HepG2 (cell line): ENCODE data around the gene LDLR. TPM values are rescaled to one million over a fixed set of nuclear protein-coding genes. Genes with fewer than 3 reads are reported as not detected.

Experiments used
- ARID4A ChIP-seq: sonication (generic); formaldehyde crosslinking; IDR thresholded peaks from 2 replicates; pipeline ENCODE4 v1.5.0; 2020; ENCODE audit warnings: mild to moderate bottlenecking, missing genetic modification reagents, borderline replicate concordance
- ATRX ChIP-seq: sonication (generic); formaldehyde crosslinking; IDR thresholded peaks from 2 replicates; pipeline ENCODE4 v1.4.0; 2020; ENCODE audit warnings: missing genetic modification reagents, borderline replicate concordance
- GTF3A ChIP-seq: sonication (generic); formaldehyde crosslinking; conservative IDR thresholded peaks from 2 replicates; pipeline ENCODE4 v1.4.0; 2020; ENCODE audit warnings: mild to moderate bottlenecking, missing genetic modification reagents
- HNF4G ChIP-seq, 2 experiments: sonication (generic) in 1 of 2; formaldehyde crosslinking in 1 of 2; IDR thresholded peaks; 2 replicates each; pipeline versions ENCODE4 v1.4.0 to v1.6.1; 2011 to 2020; ENCODE audit warnings: borderline replicate concordance in 2 of 2, low read depth in 2 of 2, mild to moderate bottlenecking in 2 of 2, low read length in 1 of 2, missing genetic modification reagents in 1 of 2, moderate library complexity in 1 of 2
- KDM3A ChIP-seq: IDR thresholded peaks from 2 replicates; pipeline ENCODE4 v1.6.1; 2018; ENCODE audit warnings: low read depth, missing compliant biosample characterization
- PHF20 ChIP-seq: sonication (generic); formaldehyde crosslinking; IDR thresholded peaks from 2 replicates; pipeline ENCODE4 v1.5.0; 2020; ENCODE audit warnings: mild to moderate bottlenecking, missing genetic modification reagents
- POLR2A ChIP-seq, 2 experiments: IDR thresholded peaks; 2 replicates each; pipeline ENCODE4 v1.6.1; 2011; ENCODE audit warnings: low read depth in 2 of 2, low read length in 2 of 2, mild to moderate bottlenecking in 1 of 2, moderate library complexity in 1 of 2; ENCODE audit not compliant: insufficient read depth in 1 of 2
- PRDM4 ChIP-seq: sonication (generic); formaldehyde crosslinking; IDR thresholded peaks from 2 replicates; pipeline ENCODE4 v1.9.0; 2021; ENCODE audit warnings: missing genetic modification reagents, borderline replicate concordance
- TIGD3 ChIP-seq: sonication (generic); formaldehyde crosslinking; IDR thresholded peaks from 2 replicates; pipeline ENCODE4 v1.5.1; 2020; ENCODE audit warnings: mild to moderate bottlenecking, missing genetic modification reagents, borderline replicate concordance
- ZFP36 ChIP-seq: fragments of 150-350 bp; IDR thresholded peaks from 2 replicates; pipeline ENCODE4 v1.6.1; 2018; ENCODE audit warnings: borderline replicate concordance, low read length, low read depth; ENCODE audit not compliant: partially characterized antibody
- ZNF18 ChIP-seq: sonication (generic); formaldehyde crosslinking; IDR thresholded peaks from 2 replicates; pipeline ENCODE4 v1.8.0; 2022; ENCODE audit warnings: mild to moderate bottlenecking, missing genetic modification reagents; ENCODE audit not compliant: insufficient replicate concordance
- ZNF337 ChIP-seq: sonication (generic); formaldehyde crosslinking; IDR thresholded peaks from 2 replicates; pipeline ENCODE4 v1.5.1; 2020; ENCODE audit warnings: missing genetic modification reagents, low read depth, mild to moderate bottlenecking, borderline replicate concordance
- ZNF343 ChIP-seq: sonication (generic); formaldehyde crosslinking; IDR thresholded peaks from 2 replicates; pipeline ENCODE4 v1.4.0; 2020; ENCODE audit warnings: mild to moderate bottlenecking, missing genetic modification reagents
- ZNF703 ChIP-seq: sonication (generic); formaldehyde crosslinking; IDR thresholded peaks from 2 replicates; pipeline ENCODE4 v1.5.1; 2020; ENCODE audit warnings: missing genetic modification reagents, mild to moderate bottlenecking, moderate library complexity, borderline replicate concordance
- polyA plus RNA-seq, 8 experiments: library from polyadenylated mRNA; depleted of rRNA in 3 of 8; stranded (reverse) in 7 of 8; unstranded in 1 of 8; fragments of >200 nt; fragmentation: Illumina TruSeq in 4 of 8; extraction: Trizol in 4 of 8; gene quantifications; 2 replicates each; pipeline versions ENCODE4 v1.2.1 to v1.2.3, GENCODE V29; 2011 to 2016; ENCODE audit warnings: low read depth in 4 of 8, missing spikeins in 1 of 8, mixed read lengths in 1 of 8; ENCODE audit not compliant: insufficient read depth in 1 of 8
- total RNA-seq, 5 experiments: library from RNA; depleted of rRNA; stranded (reverse); fragments of >200 nt; fragmentation: Illumina TruSeq; extraction: Trizol; gene quantifications; 2 replicates each; pipeline ENCODE4 v1.2.3, GENCODE V29; 2016; ENCODE audit warnings: low read depth in 1 of 5

LDLR gene
- total and polyA plus RNA-seq, 2 of the 13 experiments (the other 11 are each of a cell fraction or from before 2014, with no cell fraction given) = 51.6 to 92.5 TPM

DNA sequence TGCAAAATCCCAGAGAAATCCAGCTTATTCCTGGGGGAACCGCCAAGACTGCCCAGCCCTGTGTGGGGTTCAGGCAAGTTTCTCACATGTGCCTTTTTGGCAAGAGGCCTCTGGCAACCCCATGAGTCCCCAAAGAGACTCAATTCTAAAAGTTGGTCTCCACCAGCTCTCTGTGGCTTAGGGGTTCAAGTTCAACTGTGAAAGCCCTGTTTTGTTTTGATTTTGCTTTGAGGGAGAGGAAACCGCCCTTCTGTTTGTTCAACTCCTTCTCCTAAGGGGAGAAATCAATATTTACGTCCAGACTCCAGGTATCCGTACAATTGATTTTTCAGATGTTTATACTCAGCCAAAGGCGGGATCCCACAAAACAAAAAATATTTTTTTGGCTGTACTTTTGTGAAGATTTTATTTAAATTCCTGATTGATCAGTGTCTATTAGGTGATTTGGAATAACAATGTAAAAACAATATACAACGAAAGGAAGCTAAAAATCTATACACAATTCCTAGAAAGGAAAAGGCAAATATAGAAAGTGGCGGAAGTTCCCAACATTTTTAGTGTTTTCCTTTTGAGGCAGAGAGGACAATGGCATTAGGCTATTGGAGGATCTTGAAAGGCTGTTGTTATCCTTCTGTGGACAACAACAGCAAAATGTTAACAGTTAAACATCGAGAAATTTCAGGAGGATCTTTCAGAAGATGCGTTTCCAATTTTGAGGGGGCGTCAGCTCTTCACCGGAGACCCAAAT is 583 bp upstream of the LDLR start (continued):
- no peak for TF ChIP-seq ZNF18
- no peak for TF ChIP-seq KDM3A (CRISPR knock-in tag)
- TF ChIP-seq PHF20 (CRISPR knock-in tag) = no peak
- TF ChIP-seq ZFP36 = no peak
- TF ChIP-seq GTF3A = no peak
- TF ChIP-seq PRDM4 (CRISPR knock-in tag) = no peak
- no peak for TF ChIP-seq ARID4A
- TF ChIP-seq TIGD3 (CRISPR knock-in tag) = no peak
- TF ChIP-seq ZNF703 (CRISPR knock-in tag) = peak; percentile 67
- TF ChIP-seq ZNF343 = no peak
- TF ChIP-seq ATRX = no peak
- TF ChIP-seq POLR2A (IDR thresholded peaks at IDR 0.05; ENCODE audit: insufficient read depth in 1 of 2, low read depth in 2 of 2, low read length in 2 of 2) = no peak
- no peak for TF ChIP-seq ZNF337 (CRISPR knock-in tag)
- peak; percentile 27; the same call in 1 of the 2 replicates for TF ChIP-seq HNF4G (IDR thresholded peaks at IDR 0.05; ENCODE audit: borderline replicate concordance, low read depth, low read length)
- no peak for TF ChIP-seq HNF4G (CRISPR knock-in tag; IDR thresholded peaks at IDR 0.05; ENCODE audit: borderline replicate concordance, low read depth)
